ENCODE results near the gene DACH2. TPM values are rescaled to one million over a fixed set of nuclear protein-coding genes. Genes with fewer than 3 reads are reported as not detected.

Gene DACH2
- total RNA-seq, 4 donors from 2014 or later, result 0.26 to 8.6 (median 1.7) TPM; not detected in 1

GRCh38 chrX:86383681-86384540 lies 235.7 kb downstream of the DACH2 start:
- DNase-seq, result no peak
- Histone ChIP-seq H3K27me3 (no peaks in the 10 kb centered on the region), H3K27ac (no peak overlapping the region), H3K9me3 (no peaks in the 10 kb centered on the region), H3K36me3 (no peaks in the 10 kb centered on the region), H3K4me3 (no peak overlapping the region), H3K4me1 (no peaks in the 10 kb centered on the region)
- intact Hi-C loops (cut with DNase I; ENCODE audit: low total_unique reads), result no loop called here
- TF ChIP-seq CTCF (IDR thresholded peaks at IDR 0.05), result no peak
- TF ChIP-seq POLR2A (IDR thresholded peaks at IDR 0.05), result no peak

- Histone ChIP-seq H3K9me3 (no peaks in the 10 kb centered on the region), H3K27ac (no peak overlapping the region), H3K27me3 (no peaks in the 10 kb centered on the region), H3K36me3 (no peaks in the 10 kb centered on the region), H3K4me1 (no peaks in the 10 kb centered on the region), H3K4me3 (no peak overlapping the region)
- DNase-seq, result no peak
- intact Hi-C loops (cut with DNase I; ENCODE audit: low total_unique reads), result no loop called here
- TF ChIP-seq CTCF (IDR thresholded peaks at IDR 0.05) (no peak), POLR2A (IDR thresholded peaks at IDR 0.05) (no peak)
These were observed 259.1 kb downstream of the DACH2 start for GRCh38 chrX:86407371-86407770.

- H3K4me1 ChIP-seq, result no peaks in the 10 kb centered on the region
- intact Hi-C loops (cut with DNase I; ENCODE audit: low total_unique reads), result no loop called here
- no peak for TF ChIP-seq CTCF (IDR thresholded peaks at IDR 0.05)
- no peak for TF ChIP-seq POLR2A (IDR thresholded peaks at IDR 0.05)
These were observed 273.5 kb downstream of the DACH2 start for GRCh38 chrX:86421771-86422170.

GRCh38 chrX:86436116-86436515 lies 287.9 kb downstream of the DACH2 start:
- Histone ChIP-seq H3K4me1 (no peaks in the 10 kb centered on the region), H3K27me3 (peaks cover 0 to 1% of the 10 kb centered on the region in 2 donors), H3K4me3 (no peak overlapping the region), H3K36me3 (no peaks in the 10 kb centered on the region), H3K27ac (no peak overlapping the region), H3K9me3 (no peaks in the 10 kb centered on the region)
- TF ChIP-seq CTCF (IDR thresholded peaks at IDR 0.05), result no peak
- TF ChIP-seq POLR2A (IDR thresholded peaks at IDR 0.05), result no peak
- DNase-seq, result no peak
- intact Hi-C loops (cut with DNase I; ENCODE audit: low total_unique reads), result no loop called here

More at GRCh38 chrX:86421771-86422170, 273.5 kb downstream of the DACH2 start:
- no peak overlapping the region for H3K4me3 ChIP-seq
- H3K27me3 ChIP-seq, result no peaks in the 10 kb centered on the region
- no peak overlapping the region for H3K27ac ChIP-seq
- H3K9me3 ChIP-seq, result no peaks in the 10 kb centered on the region
- H3K36me3 ChIP-seq, result no peaks in the 10 kb centered on the region
- DNase-seq, result no peak

GRCh38 chrX:86455495-86455894 lies 307.2 kb downstream of the DACH2 start:
- Histone ChIP-seq H3K27me3 (no peaks in the 10 kb centered on the region), H3K36me3 (peaks cover 0 to 4% of the 10 kb centered on the region in 2 donors), H3K4me1 (no peaks in the 10 kb centered on the region), H3K9me3 (no peaks in the 10 kb centered on the region), H3K27ac (no peak overlapping the region), H3K4me3 (no peak overlapping the region)
- intact Hi-C loops (cut with DNase I; ENCODE audit: low total_unique reads), result no loop called here
- TF ChIP-seq CTCF (IDR thresholded peaks at IDR 0.05), result no peak
- no peak for TF ChIP-seq POLR2A (IDR thresholded peaks at IDR 0.05)
- no peak for DNase-seq
